Activated CD4-positive, alpha-beta T cell treated with anti-CD3 and anti-CD28 coated beads, Interleukin-2, amount 50 U/mL, for 1 hour (primary cell): ENCODE measurements around the gene ZDHHC17.
"Not testable (repeated sequence)": the region's sequence is repeated elsewhere in the genome, so short reads cannot be mapped to it uniquely, and the experiment has no call there.

ENCODE experiments used
- DNase-seq: peaks from one replicate; pipeline ENCODE4 v3.0.0-alpha.2; 2020

ZDHHC17 gene

DNA sequence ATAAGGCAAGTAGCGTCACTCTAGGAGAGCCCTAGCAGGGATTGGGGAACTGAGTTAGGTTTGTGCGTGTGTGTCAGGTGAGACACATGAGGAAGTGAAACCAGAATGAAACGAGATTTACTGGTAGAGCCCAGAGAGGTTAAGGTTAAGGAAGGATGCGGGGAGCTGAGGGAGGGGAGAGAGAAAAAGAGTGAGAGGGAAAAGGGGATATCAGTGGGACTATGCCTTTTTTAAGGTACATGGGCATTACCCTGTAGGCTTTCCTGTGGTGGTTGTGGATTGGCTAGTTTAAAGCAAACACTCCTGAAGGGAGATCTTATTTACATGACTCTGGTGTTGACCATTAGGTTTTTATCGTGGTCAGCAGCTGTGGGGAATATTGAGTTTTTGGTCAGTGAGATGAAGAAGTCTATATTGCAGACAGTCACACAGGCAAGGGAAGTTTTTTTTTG, 13.9 kb downstream of the ZDHHC17 start:
- DNase-seq, result no peak

- no peak for DNase-seq
Observed at GRCh38 chr12:76778364-76778763, 14.4 kb downstream of the ZDHHC17 start.

- DNase-seq, result not testable (repeated sequence)
Observed at GRCh38 chr12:76779310-76779709, 15.4 kb downstream of the ZDHHC17 start.

DNA sequence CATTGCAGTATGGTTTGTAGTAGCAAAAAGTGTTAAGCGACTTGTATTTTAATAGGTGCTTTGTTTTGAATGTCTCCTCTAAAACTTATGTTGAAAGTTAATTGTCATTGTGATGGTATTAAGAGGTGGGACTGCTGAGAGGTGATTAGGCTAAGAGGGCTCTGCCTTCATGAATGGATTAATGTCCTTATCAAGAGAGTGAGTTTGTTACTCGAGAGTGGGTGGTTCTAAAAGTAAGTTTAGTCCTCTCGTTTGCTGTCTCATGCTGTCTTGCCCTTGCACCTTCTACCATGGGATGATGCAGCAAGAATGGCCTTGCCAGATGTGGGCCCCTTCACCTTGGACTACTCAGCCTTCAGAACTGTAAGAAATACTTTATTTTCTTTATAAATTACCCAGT, 17.4 kb downstream of the ZDHHC17 start:
- DNase-seq, result no peak

- DNase-seq, result no peak
Observed at GRCh38 chr12:76782526-76782925, 18.6 kb downstream of the ZDHHC17 start.

DNA sequence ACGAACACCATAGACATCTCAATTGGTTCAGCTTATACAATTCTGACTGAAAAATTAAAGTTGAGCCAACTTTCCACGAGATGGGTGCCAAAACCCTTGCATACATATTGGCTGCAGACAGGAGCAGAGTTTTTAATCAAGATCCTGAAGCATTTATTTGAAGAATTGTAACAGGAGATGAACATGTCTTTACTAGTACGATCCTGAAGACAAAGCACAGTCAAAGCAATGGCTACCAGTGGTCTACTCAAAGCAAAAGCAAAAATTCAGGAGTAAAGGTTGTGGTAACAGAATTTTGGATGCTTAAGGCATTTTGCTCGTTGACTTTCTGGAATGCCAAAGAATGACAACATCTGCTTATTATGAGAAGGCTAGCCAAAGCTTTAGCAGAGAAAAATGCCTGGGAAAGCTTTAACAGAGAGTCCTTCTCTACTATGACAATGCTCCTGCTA, 20.7 kb downstream of the ZDHHC17 start:
- no peak for DNase-seq

DNA sequence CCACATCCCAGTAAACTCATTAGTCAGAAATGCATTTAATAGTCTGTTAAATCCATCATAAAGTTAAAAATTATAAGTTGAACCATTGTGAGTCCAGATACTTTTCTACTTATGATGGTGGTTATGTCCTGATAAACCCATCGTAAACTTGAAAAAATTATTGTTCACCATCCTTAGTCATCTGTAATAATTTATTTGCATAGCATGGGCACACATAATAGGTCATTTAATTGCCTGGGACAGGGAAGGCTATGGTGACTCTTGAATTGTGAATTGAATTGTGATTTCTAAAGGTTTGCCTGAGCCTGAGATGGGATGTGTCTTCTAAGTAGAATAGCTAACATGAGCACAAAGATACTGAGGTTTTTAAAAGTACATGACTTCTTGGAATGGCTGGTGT, 21.5 kb downstream of the ZDHHC17 start:
- no peak for DNase-seq

GRCh38 chr12:76786986-76787385, 23.1 kb downstream of the ZDHHC17 start:
- DNase-seq, result no peak

GRCh38 chr12:76787689-76788088, 23.8 kb downstream of the ZDHHC17 start:
- no peak for DNase-seq

DNA sequence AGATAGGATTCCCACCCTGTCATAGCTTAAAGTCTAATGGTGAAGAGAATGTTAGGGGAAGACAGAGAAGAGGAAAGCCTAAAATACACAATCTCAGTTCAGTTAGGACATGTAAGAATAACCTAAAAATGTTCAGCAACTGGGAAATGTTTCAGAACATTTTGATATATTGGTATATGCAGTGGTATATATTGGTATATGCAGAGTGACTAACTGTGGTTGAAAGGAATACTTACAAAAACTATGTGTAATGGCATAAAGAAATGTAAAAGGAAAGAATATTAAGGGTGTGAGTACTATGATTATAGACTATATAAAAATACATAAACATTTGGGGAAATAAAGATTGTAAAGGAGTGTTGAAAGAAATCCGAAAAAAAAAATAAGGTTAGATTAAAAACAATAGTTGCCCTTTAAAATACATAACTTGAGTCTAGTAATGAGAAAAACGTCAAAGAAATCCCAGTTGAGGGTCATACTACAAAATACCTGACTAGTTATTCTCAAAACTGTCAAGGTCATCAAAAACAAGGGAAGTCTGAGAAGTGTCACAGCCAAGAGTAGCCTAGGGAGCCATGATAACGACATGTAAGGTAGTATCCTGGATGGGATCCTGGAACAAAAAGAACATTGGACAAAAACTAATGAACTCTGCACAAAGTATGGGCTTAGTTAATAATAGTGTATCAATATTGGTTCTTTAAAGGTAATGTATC, 25.6 kb downstream of the ZDHHC17 start:
- DNase-seq, result no peak

- DNase-seq, result no peak
Observed at GRCh38 chr12:76790564-76791552, 26.9 kb downstream of the ZDHHC17 start.

GRCh38 chr12:76792828-76793227, 28.9 kb downstream of the ZDHHC17 start:
- no peak for DNase-seq

- no peak for DNase-seq
Observed at GRCh38 chr12:76798864-76799263, 34.9 kb downstream of the ZDHHC17 start.

GRCh38 chr12:76799362-76799761, 35.4 kb downstream of the ZDHHC17 start:
- no peak for DNase-seq

GRCh38 chr12:76802060-76802459, 38.1 kb downstream of the ZDHHC17 start:
- DNase-seq, result no peak

GRCh38 chr12:76804435-76804976, 40.6 kb downstream of the ZDHHC17 start:
- DNase-seq, result no peak

- DNase-seq, result no peak
Observed at GRCh38 chr12:76810671-76811419, 46.9 kb downstream of the ZDHHC17 start.

GRCh38 chr12:76811976-76812375, 48.1 kb downstream of the ZDHHC17 start:
- no peak for DNase-seq

GRCh38 chr12:76813265-76813664, 49.4 kb downstream of the ZDHHC17 start:
- DNase-seq, result no peak

DNA sequence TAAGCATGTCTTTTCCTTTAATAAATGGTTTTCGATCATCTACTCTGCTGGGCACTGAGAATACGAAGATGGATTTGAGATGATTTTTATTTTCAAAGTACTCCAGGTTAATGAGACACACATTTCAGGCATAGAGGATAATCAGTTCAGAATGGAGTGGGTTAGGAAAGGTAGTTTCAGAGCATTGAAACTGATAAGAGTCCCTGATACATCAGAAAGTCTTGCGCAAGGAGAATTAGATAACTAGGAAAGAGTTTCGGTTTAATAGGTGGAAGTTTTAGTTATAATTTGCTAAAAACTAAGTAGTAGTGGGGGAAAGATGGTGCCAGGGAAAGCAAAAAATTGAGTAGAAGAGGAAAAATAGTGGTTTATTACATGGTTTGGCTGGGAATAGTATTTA, 50.1 kb downstream of the ZDHHC17 start:
- DNase-seq, result no peak

GRCh38 chr12:76820888-76821482, 57.1 kb downstream of the ZDHHC17 start:
- DNase-seq, result no peak

DNA sequence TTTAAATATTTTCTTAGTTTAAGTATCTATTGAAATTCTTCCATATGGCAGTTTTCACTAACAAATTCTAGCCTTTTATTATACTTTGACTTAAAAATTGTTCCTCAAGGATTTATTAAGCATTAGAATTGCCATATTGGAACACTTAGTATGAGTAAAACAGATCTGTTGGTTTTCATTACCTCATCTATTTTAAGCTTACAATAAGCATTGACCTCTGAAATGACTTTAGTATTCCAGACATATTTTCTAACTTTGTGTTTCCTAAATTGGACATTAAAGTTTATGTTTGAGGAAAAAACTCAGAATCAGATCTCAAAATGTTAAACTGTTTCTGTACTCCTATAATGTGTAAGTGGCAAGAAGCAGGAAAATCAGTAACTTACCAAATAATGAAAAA, 66.5 kb downstream of the ZDHHC17 start:
- no peak for DNase-seq
